Measurements from ENCODE around the gene ALOX12B. TPM values are rescaled to one million over a fixed set of nuclear protein-coding genes. Genes with fewer than 3 reads are reported as not detected.

The ALOX12B gene
- total RNA-seq (2016; rRNA removed; fragmentation: Illumina TruSeq; extraction: Trizol), result not detected in 2 replicates
- total RNA-seq (2016; cell fraction: cytosol; rRNA removed; fragmentation: Illumina TruSeq; extraction: Trizol; ENCODE audit: low read depth), result not detected in 2 replicates
- not detected in 2 replicates for total RNA-seq (2016; cell fraction: insoluble cytoplasmic fraction; rRNA removed; fragmentation: Illumina TruSeq; extraction: Trizol)
- 0.31 TPM in 1 of 2 replicates, not detected in the other for total RNA-seq (2016; cell fraction: membrane; rRNA removed; fragmentation: Illumina TruSeq; extraction: Trizol)
- not detected in 2 replicates for total RNA-seq (2016; cell fraction: nucleus; rRNA removed; fragmentation: Illumina TruSeq; extraction: Trizol)
- polyA plus RNA-seq (2011; rRNA removed), result 0.13 TPM in 1 of 2 replicates, not detected in the other
- 0.12 TPM in 1 of 2 replicates, not detected in the other for polyA plus RNA-seq (2011; cell fraction: cytosol; rRNA removed)
- polyA plus RNA-seq (2011; cell fraction: nucleus; rRNA removed), result not detected in 2 replicates
- 0.21 TPM in 1 of 2 replicates, not detected in the other for polyA plus RNA-seq (2012)
- 0.15 and 0.32 TPM in 2 replicates for polyA plus RNA-seq (2016; cell fraction: cytosol; fragmentation: Illumina TruSeq; extraction: Trizol; ENCODE audit: low read depth)
- 0.26 TPM in 1 of 2 replicates, not detected in the other for polyA plus RNA-seq (2016; cell fraction: insoluble cytoplasmic fraction; fragmentation: Illumina TruSeq; extraction: Trizol; ENCODE audit: low read depth)
- polyA plus RNA-seq (2016; cell fraction: membrane; fragmentation: Illumina TruSeq; extraction: Trizol; ENCODE audit: low read depth), result 0.18 and 0.27 TPM in 2 replicates
- polyA plus RNA-seq (2016; cell fraction: nucleus; fragmentation: Illumina TruSeq; extraction: Trizol; ENCODE audit: insufficient read depth, low read depth), result not detected in 2 replicates
- polyA minus RNA-seq (2011; rRNA and poly(A)+ RNA removed; ENCODE audit: low replicate concordance), result 1.8 TPM in 1 of 2 replicates, not detected in the other
- not detected in 2 replicates for polyA minus RNA-seq (2011; cell fraction: cytosol; rRNA and poly(A)+ RNA removed)
- polyA minus RNA-seq (2011; cell fraction: nucleus; rRNA and poly(A)+ RNA removed), result not detected in 2 replicates
- Bru-seq, nascent RNA, result percentile 17 among the genes with signal in this experiment
- percentile 13 among the genes with signal in this experiment for BruChase-seq, experiment 1, labeled RNA remaining after a 6-hour chase
- not detected for BruChase-seq, experiment 2, labeled RNA remaining after a 2-hour chase
- long read RNA-seq, experiment 1, partial matches to known transcripts, result 1 of 1 reads
- long read RNA-seq, experiment 1, other reads (novel, unspliced or antisense), result 0 of 1 reads
- long read RNA-seq, experiment 2, partial matches to known transcripts, result 0 of 1 reads
- long read RNA-seq, experiment 2, other reads (novel, unspliced or antisense), result 1 of 1 reads

DNA sequence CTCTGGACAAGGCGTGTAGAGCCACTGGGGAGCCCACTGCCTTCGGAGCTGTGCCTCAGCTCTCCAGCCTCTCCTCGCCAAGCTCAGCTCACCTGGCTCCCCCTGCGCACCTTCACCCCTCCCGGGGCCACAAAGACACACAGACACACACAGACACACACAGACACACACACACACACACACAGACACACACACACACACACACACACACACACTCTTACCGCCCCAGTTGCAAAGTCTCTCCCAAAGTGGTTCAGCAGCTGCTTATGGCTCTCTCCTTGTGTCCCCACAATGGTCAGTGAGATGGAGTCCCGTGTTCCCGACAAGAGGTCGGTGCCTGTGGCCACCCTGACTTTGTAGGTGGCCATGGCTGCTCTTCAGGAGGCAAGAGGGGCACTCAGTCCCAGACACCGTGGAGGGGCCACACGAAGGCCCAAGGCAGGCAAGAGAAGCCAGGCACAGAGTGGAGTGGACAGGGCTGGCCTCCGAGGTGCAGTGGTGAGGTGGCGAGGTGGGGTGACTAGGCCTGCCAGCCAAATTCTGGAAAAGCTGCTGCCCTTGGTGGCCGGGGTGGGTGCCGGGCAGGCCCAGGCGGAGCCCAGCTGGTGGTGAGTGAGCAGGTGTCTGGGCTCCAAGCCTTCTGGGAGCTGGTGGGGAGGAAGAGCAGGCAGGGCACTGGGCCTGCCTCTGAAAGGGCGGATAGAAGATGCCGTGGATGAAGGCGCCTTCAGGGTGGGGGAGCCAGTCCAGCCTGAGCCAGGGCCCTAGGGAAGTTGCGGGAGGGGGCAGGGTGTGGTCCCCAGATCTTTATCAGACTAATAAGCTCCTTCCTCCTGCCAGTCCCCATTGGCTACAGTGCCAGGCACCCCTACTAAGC is at the start of gene ALOX12B:
Gene ALOX12B (minus strand): TSS at position 642 of the 877 bp plus-strand sequence. CDS start 274 bp downstream, at position 368.
- 25% methylated on average over 12 of the region's 20 CpGs for WGBS (ENCODE audit: low lambda C conversion rate)
- peak; percentile 32 for ATAC-seq
- BruUV-seq (replicated peaks), result no TSS peak

More for the DNA sequence above, at the start of gene ALOX12B:
- Histone ChIP-seq H3K36me3 (replicated peaks in 1 of 2; ENCODE audit: control insufficient read depth in 1 of 2, insufficient read depth in 2 of 2, low read length in 2 of 2) (no peaks in the 10 kb centered on the region), H3K9ac (ENCODE audit: insufficient read depth, low read depth, low read length) (no peak within 1 kb of the TSS), H3K27ac (ENCODE audit: extremely low read length, insufficient read depth, low read length) (no peak within 1 kb of the TSS), H3K4me3 (replicated peaks in 1 of 3; ENCODE audit: insufficient read depth in 1 of 3, low read depth in 2 of 3, low read length in 3 of 3) (no peak within 1 kb of the TSS), H2AFZ (ENCODE audit: low read length) (no peak within 1 kb of the TSS), H3K9me3 (ENCODE audit: low read length) (no peaks in the 10 kb centered on the region), H3K27me3 (ENCODE audit: control insufficient read depth in 1 of 2, insufficient read depth in 2 of 2, low read length in 2 of 2) (peaks cover 9 to 61% of the 10 kb centered on the region in 2 experiments; a peak in 4 of 5 replicates), H4K20me1 (ENCODE audit: insufficient read depth, low read length) (no peaks in the 10 kb centered on the region), H3K4me2 (ENCODE audit: low read depth, low read length) (no peak within 1 kb of the TSS), H3K4me1 (ENCODE audit: insufficient read depth, low read length) (no peaks in the 10 kb centered on the region), H3K79me2 (ENCODE audit: insufficient read depth, low read length) (no peaks in the 10 kb centered on the region)
- in situ Hi-C loops (cut with HindIII; ENCODE audit: extremely low pct_ligation_motif_present, low pct_unique_long_range_greater_than_20kb), result no loop called here
- no peak for DNase-seq (ENCODE audit: low spot score)
- ChIA-PET CTCF (ENCODE audit: low intra/inter-chr PET ratio, low total read pairs) (no interaction called here), POLR2A (no interaction called here)
- TF ChIP-seq ZNF572 (CRISPR knock-in tag; IDR thresholded peaks at IDR 0.05) (no peak), E2F1 (CRISPR knock-in tag; IDR thresholded peaks at IDR 0.05) (no peak), TAF1 (CRISPR knock-in tag; IDR thresholded peaks at IDR 0.05) (no peak)
- TF ChIP-seq, protein P1, sequence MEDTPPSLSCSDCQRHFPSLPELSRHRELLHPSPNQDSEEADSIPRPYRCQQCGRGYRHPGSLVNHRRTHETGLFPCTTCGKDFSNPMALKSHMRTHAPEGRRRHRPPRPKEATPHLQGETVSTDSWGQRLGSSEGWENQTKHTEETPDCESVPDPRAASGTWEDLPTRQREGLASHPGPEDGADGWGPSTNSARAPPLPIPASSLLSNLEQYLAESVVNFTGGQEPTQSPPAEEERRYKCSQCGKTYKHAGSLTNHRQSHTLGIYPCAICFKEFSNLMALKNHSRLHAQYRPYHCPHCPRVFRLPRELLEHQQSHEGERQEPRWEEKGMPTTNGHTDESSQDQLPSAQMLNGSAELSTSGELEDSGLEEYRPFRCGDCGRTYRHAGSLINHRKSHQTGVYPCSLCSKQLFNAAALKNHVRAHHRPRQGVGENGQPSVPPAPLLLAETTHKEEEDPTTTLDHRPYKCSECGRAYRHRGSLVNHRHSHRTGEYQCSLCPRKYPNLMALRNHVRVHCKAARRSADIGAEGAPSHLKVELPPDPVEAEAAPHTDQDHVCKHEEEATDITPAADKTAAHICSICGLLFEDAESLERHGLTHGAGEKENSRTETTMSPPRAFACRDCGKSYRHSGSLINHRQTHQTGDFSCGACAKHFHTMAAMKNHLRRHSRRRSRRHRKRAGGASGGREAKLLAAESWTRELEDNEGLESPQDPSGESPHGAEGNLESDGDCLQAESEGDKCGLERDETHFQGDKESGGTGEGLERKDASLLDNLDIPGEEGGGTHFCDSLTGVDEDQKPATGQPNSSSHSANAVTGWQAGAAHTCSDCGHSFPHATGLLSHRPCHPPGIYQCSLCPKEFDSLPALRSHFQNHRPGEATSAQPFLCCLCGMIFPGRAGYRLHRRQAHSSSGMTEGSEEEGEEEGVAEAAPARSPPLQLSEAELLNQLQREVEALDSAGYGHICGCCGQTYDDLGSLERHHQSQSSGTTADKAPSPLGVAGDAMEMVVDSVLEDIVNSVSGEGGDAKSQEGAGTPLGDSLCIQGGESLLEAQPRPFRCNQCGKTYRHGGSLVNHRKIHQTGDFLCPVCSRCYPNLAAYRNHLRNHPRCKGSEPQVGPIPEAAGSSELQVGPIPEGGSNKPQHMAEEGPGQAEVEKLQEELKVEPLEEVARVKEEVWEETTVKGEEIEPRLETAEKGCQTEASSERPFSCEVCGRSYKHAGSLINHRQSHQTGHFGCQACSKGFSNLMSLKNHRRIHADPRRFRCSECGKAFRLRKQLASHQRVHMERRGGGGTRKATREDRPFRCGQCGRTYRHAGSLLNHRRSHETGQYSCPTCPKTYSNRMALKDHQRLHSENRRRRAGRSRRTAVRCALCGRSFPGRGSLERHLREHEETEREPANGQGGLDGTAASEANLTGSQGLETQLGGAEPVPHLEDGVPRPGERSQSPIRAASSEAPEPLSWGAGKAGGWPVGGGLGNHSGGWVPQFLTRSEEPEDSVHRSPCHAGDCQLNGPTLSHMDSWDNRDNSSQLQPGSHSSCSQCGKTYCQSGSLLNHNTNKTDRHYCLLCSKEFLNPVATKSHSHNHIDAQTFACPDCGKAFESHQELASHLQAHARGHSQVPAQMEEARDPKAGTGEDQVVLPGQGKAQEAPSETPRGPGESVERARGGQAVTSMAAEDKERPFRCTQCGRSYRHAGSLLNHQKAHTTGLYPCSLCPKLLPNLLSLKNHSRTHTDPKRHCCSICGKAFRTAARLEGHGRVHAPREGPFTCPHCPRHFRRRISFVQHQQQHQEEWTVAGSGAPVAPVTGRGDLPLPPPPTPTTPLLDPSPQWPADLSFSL (CRISPR knock-in tag; IDR thresholded peaks at IDR 0.05), result peak; percentile 24; the same call in 1 of the 2 replicates
- intact Hi-C loops (cut with micrococcal nuclease; ENCODE audit: unreplicated experiment), result no loop called here
- no peak for FAIRE-seq

Measured in HepG2 (cell line).